ENCODE measurements around the gene ESYT1. TPM values are rescaled to one million over a fixed set of nuclear protein-coding genes. Genes with fewer than 3 reads are reported as not detected.

Gene ESYT1, protein sequence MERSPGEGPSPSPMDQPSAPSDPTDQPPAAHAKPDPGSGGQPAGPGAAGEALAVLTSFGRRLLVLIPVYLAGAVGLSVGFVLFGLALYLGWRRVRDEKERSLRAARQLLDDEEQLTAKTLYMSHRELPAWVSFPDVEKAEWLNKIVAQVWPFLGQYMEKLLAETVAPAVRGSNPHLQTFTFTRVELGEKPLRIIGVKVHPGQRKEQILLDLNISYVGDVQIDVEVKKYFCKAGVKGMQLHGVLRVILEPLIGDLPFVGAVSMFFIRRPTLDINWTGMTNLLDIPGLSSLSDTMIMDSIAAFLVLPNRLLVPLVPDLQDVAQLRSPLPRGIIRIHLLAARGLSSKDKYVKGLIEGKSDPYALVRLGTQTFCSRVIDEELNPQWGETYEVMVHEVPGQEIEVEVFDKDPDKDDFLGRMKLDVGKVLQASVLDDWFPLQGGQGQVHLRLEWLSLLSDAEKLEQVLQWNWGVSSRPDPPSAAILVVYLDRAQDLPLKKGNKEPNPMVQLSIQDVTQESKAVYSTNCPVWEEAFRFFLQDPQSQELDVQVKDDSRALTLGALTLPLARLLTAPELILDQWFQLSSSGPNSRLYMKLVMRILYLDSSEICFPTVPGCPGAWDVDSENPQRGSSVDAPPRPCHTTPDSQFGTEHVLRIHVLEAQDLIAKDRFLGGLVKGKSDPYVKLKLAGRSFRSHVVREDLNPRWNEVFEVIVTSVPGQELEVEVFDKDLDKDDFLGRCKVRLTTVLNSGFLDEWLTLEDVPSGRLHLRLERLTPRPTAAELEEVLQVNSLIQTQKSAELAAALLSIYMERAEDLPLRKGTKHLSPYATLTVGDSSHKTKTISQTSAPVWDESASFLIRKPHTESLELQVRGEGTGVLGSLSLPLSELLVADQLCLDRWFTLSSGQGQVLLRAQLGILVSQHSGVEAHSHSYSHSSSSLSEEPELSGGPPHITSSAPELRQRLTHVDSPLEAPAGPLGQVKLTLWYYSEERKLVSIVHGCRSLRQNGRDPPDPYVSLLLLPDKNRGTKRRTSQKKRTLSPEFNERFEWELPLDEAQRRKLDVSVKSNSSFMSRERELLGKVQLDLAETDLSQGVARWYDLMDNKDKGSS
- polyA plus RNA-seq = 10 to 100 TPM in 2 of 4 donors, 1 to 10 TPM in 2; 2.7 to 51.8 (median 23.7) TPM
- long read RNA-seq, donor 1, full-length matches to known transcripts = 8 of 8 reads
- long read RNA-seq, donor 1, partial matches to known transcripts = 0 of 8 reads
- long read RNA-seq, donor 1, other reads (novel, unspliced or antisense) = 0 of 8 reads
- long read RNA-seq, donor 2, partial matches to known transcripts = 0 of 2 reads
- long read RNA-seq, donor 2, other reads (novel, unspliced or antisense) = 0 of 2 reads
- long read RNA-seq, donor 3, partial matches to known transcripts = 20 of 21 reads
- long read RNA-seq, donor 3, other reads (novel, unspliced or antisense) = 0 of 21 reads
- long read RNA-seq, donor 4, partial matches to known transcripts = 0 of 1 reads
- long read RNA-seq, donor 4, other reads (novel, unspliced or antisense) = 0 of 1 reads
- long read RNA-seq, donor 5, partial matches to known transcripts = 0 of 2 reads
- long read RNA-seq, donor 5, other reads (novel, unspliced or antisense) = 0 of 2 reads
- long read RNA-seq, donor 6, full-length matches to known transcripts = 5 of 20 reads
- long read RNA-seq, donor 6, partial matches to known transcripts = 15 of 20 reads
- long read RNA-seq, donor 6, other reads (novel, unspliced or antisense) = 0 of 20 reads
- long read RNA-seq, donor 7 = 0 reads
- long read RNA-seq, donor 8, full-length matches to known transcripts = 3 of 3 reads
- long read RNA-seq, donor 8, partial matches to known transcripts = 0 of 3 reads
- long read RNA-seq, donor 8, other reads (novel, unspliced or antisense) = 0 of 3 reads
- long read RNA-seq, donor 9, full-length matches to known transcripts = 3 of 3 reads
- long read RNA-seq, donor 9, partial matches to known transcripts = 0 of 3 reads
- long read RNA-seq, donor 9, other reads (novel, unspliced or antisense) = 0 of 3 reads
- long read RNA-seq, donor 10, full-length matches to known transcripts = 7 of 7 reads
- long read RNA-seq, donor 10, partial matches to known transcripts = 0 of 7 reads
- long read RNA-seq, donor 10, other reads (novel, unspliced or antisense) = 0 of 7 reads

DNA sequence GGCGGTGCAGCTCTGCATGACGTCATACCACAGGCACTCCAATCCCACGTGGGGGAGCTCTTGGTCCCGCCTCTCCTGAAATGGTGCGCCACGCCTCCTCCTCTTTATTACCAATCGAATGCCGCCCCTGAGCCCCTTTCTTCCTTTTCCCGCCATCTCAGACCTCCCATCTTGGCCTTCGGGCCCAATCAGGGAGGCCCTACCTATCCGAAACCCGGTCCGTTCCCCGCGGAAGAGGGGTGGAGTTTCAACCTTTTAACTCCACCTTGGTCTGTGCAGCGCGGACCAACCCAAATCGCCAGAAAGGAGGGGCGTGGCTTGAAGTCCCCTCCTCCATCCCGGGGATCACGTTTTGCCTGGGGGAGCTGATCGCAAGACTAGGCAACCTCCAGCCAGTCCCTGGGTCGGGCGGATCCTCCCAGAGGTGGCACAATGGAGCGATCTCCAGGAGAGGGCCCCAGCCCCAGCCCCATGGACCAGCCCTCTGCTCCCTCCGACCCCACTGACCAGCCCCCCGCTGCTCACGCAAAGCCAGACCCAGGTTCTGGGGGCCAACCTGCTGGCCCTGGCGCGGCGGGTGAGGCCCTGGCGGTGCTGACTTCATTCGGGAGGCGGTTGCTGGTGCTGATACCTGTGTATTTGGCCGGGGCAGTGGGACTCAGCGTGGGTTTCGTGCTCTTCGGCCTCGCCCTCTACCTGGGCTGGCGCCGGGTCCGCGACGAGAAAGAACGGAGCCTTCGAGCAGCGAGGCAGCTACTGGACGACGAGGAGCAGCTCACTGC, at the start of gene ESYT1:
ESYT1 (plus strand) TSS at position 380 of the 782 bp plus-strand sequence; CDS start at position 433, 53 bp downstream.
- H3K27ac ChIP-seq (ENCODE audit: low read depth in 1 of 3, low read length in 2 of 3) = peak within 1 kb of the TSS; percentile 71 to 93 (median 83)
- peak within 1 kb of the TSS; percentile 76 to 94 (median 85) for H3K4me3 ChIP-seq (ENCODE audit: low read depth in 1 of 3, low read length in 3 of 3)
- H3K27me3 ChIP-seq (ENCODE audit: control insufficient read depth in 3 of 3, insufficient read depth in 3 of 3, low read length in 3 of 3) = no peaks in the 10 kb centered on the region
- FAIRE-seq (peak; percentile 61), DNase-seq (peak; percentile 99 to 100)
- H3K9me3 ChIP-seq (ENCODE audit: control insufficient read depth in 2 of 2, insufficient read depth in 1 of 2, low read depth in 1 of 2, low read length in 1 of 2) = no peaks in the 10 kb centered on the region
- H3K36me3 ChIP-seq (ENCODE audit: control insufficient read depth in 3 of 3, insufficient read depth in 2 of 3, low read depth in 1 of 3, low read length in 3 of 3) = peaks cover 2 to 30% (median 4%) of the 10 kb centered on the region in 3 donors
- H3K4me1 ChIP-seq (ENCODE audit: control insufficient read depth in 3 of 3, insufficient read depth in 2 of 3, low read depth in 1 of 3, low read length in 2 of 3) = peaks cover 0 to 32% (median 0%) of the 10 kb centered on the region in 3 donors
- WGBS, 3 donors = 0 to 1% (median 0%) methylated on average over 46 to 49 of the region's 49 CpGs

DNA sequence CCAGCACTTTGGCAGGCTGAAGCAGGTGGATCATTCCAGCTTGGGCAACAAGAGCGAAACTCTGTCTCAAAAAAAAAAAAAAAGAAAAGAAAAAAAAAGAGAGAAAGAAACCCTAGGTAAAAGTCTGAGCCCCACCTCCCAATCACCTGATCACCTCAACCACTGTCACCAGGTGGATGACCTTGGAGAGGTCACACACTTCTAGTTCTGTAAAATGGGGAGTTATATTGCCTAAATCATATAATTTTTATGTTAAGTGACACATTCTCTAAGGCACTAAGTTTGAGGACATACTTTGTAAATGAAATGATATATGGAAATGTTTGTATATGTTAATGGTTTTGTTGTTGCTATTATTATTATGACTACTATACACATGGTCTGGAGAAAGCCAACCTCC, 49.6 kb upstream of the ESYT1 start:
- Histone ChIP-seq H3K36me3 (ENCODE audit: control insufficient read depth in 3 of 3, insufficient read depth in 2 of 3, low read depth in 1 of 3, low read length in 3 of 3) (peaks cover 0 to 18% (median 0%) of the 10 kb centered on the region in 3 donors), H3K9me3 (ENCODE audit: control insufficient read depth in 2 of 2, insufficient read depth in 1 of 2, low read depth in 1 of 2, low read length in 1 of 2) (no peaks in the 10 kb centered on the region), H3K27me3 (ENCODE audit: control insufficient read depth in 3 of 3, insufficient read depth in 3 of 3, low read length in 3 of 3) (peaks cover 0 to 6% (median 0%) of the 10 kb centered on the region in 3 donors), H3K4me3 (ENCODE audit: low read depth in 1 of 3, low read length in 3 of 3) (peak overlapping the region in 1 of 3 donors; percentile 92), H3K4me1 (ENCODE audit: control insufficient read depth in 3 of 3, insufficient read depth in 2 of 3, low read depth in 1 of 3, low read length in 2 of 3) (peaks cover 0 to 23% (median 2%) of the 10 kb centered on the region in 3 donors), H3K27ac (ENCODE audit: low read depth in 1 of 3, low read length in 2 of 3) (peak overlapping the region in 1 of 3 donors; percentile 100)
- FAIRE-seq (no peak), DNase-seq (no peak)
- 100% methylated on average over 1 of the region's 1 CpG for WGBS, 3 donors

- 2 to 6% (median 3%) methylated on average over 45 to 50 of the region's 50 CpGs for WGBS, 3 donors
- peak overlapping the region; percentile 95 to 100 (median 98) for H3K27ac ChIP-seq (ENCODE audit: low read depth in 1 of 3, low read length in 2 of 3)
- FAIRE-seq = no peak
These were observed 48.9 kb upstream of the ESYT1 start for GRCh38 chr12:56078931-56079722.

GRCh38 chr12:56079723-56080555, 48.1 kb upstream of the ESYT1 start, which contains the start of gene ERBB3:
Gene ERBB3, plus strand, starts transcription at chr12:56080165. Its CDS starts 136 bp downstream, at chr12:56080301.
- Histone ChIP-seq H3K9me3 (ENCODE audit: control insufficient read depth in 2 of 2, insufficient read depth in 1 of 2, low read depth in 1 of 2, low read length in 1 of 2) (no peaks in the 10 kb centered on the region), H3K4me1 (ENCODE audit: control insufficient read depth in 3 of 3, insufficient read depth in 2 of 3, low read depth in 1 of 3, low read length in 2 of 3) (peaks cover 0 to 36% (median 2%) of the 10 kb centered on the region in 3 donors), H3K27ac (ENCODE audit: low read depth in 1 of 3, low read length in 2 of 3) (peak within 1 kb of the TSS; percentile 95 to 100 (median 98)), H3K4me3 (ENCODE audit: low read depth in 1 of 3, low read length in 3 of 3) (peak within 1 kb of the TSS; percentile 73 to 92 (median 74)), H3K27me3 (ENCODE audit: control insufficient read depth in 3 of 3, insufficient read depth in 3 of 3, low read length in 3 of 3) (peaks cover 0 to 6% (median 0%) of the 10 kb centered on the region in 3 donors), H3K36me3 (ENCODE audit: control insufficient read depth in 3 of 3, insufficient read depth in 2 of 3, low read depth in 1 of 3, low read length in 3 of 3) (peaks cover 0 to 34% (median 0%) of the 10 kb centered on the region in 3 donors)
- FAIRE-seq = no peak
- peak; percentile 92 to 94 for DNase-seq
- WGBS, 3 donors = 0 to 1% (median 0%) methylated on average over 50 to 59 of the region's 59 CpGs

More at GRCh38 chr12:56078931-56079722, 48.9 kb upstream of the ESYT1 start:
- H3K9me3 ChIP-seq (ENCODE audit: control insufficient read depth in 2 of 2, insufficient read depth in 1 of 2, low read depth in 1 of 2, low read length in 1 of 2) = no peaks in the 10 kb centered on the region
- peaks cover 0 to 30% (median 2%) of the 10 kb centered on the region in 3 donors for H3K4me1 ChIP-seq (ENCODE audit: control insufficient read depth in 3 of 3, insufficient read depth in 2 of 3, low read depth in 1 of 3, low read length in 2 of 3)
- DNase-seq = peak; percentile 88 to 94
- H3K27me3 ChIP-seq (ENCODE audit: control insufficient read depth in 3 of 3, insufficient read depth in 3 of 3, low read length in 3 of 3) = peaks cover 0 to 6% (median 0%) of the 10 kb centered on the region in 3 donors
- peak overlapping the region; percentile 73 to 92 (median 74) for H3K4me3 ChIP-seq (ENCODE audit: low read depth in 1 of 3, low read length in 3 of 3)
- peaks cover 0 to 25% (median 0%) of the 10 kb centered on the region in 3 donors for H3K36me3 ChIP-seq (ENCODE audit: control insufficient read depth in 3 of 3, insufficient read depth in 2 of 3, low read depth in 1 of 3, low read length in 3 of 3)

DNA sequence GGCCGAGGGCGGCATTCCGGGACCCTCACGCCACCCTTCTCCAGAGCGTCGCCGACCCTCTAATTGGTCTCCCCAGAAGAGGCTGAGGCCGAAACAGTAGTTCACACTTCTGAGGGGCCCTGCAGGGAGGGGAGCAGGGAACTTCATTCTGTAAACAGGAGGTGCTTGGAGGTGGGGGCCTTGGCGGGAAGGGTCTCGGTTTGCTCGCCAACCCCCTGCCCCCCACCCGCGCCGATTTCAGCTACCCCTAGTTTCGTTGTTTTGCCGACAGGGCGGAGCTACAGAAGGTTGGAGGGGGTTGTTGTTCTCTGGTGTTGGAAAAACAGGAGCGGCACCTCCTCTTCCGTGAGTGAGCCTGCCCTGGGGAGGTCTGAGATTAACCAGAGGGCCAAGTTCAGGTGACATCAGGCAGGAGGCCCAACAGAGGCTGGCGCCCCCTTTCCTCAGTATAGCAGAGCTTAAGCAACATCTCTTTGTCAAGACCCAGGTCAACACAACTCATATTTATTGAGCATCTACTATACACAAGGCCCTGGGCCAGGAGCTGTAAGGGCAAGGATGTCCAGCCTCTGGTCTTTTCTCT, 47.4 kb upstream of the ESYT1 start:
- Histone ChIP-seq H3K27ac (ENCODE audit: low read depth in 1 of 3, low read length in 2 of 3) (peak overlapping the region; percentile 95 to 100 (median 98)), H3K4me1 (ENCODE audit: control insufficient read depth in 3 of 3, insufficient read depth in 2 of 3, low read depth in 1 of 3, low read length in 2 of 3) (peaks cover 0 to 41% (median 2%) of the 10 kb centered on the region in 3 donors), H3K4me3 (ENCODE audit: low read depth in 1 of 3, low read length in 3 of 3) (peak overlapping the region; percentile 73 to 92 (median 74)), H3K9me3 (ENCODE audit: control insufficient read depth in 2 of 2, insufficient read depth in 1 of 2, low read depth in 1 of 2, low read length in 1 of 2) (no peaks in the 10 kb centered on the region), H3K36me3 (ENCODE audit: control insufficient read depth in 3 of 3, insufficient read depth in 2 of 3, low read depth in 1 of 3, low read length in 3 of 3) (peaks cover 0 to 40% (median 0%) of the 10 kb centered on the region in 3 donors), H3K27me3 (ENCODE audit: control insufficient read depth in 3 of 3, insufficient read depth in 3 of 3, low read length in 3 of 3) (peaks cover 0 to 6% (median 0%) of the 10 kb centered on the region in 3 donors)
- DNase-seq (peak; percentile 94 to 95), FAIRE-seq (no peak)
- 6 to 21% (median 15%) methylated on average over 20 of the region's 20 CpGs for WGBS, 3 donors

Measured in small intestine (tissue), 16 donors.